T-helper 2 cell treated with Interferon-gamma antibody and Interleukin-4, amounts not matched to agents 5 μg/mL and 100 μg/mL, for 36 hours (primary cell): Measurements from ENCODE around the gene TBC1D8.

Experiments used
- DNase-seq: peaks from one replicate; pipeline ENCODE4 v3.0.0; 2021; ENCODE audit warnings: low spot score
- H3K27ac Mint-ChIP-seq: one replicate; pipeline ENCODE4 v1.8.0; 2021; ENCODE audit warnings: mild to moderate bottlenecking, mixed read lengths
- H3K27me3 Mint-ChIP-seq: one replicate; pipeline ENCODE4 v1.8.0; 2021; ENCODE audit warnings: low read depth, mixed read lengths
- H3K36me3 Mint-ChIP-seq: one replicate; pipeline ENCODE4 v1.8.0; 2021; ENCODE audit warnings: low read depth, mixed read lengths
- H3K4me1 Mint-ChIP-seq: one replicate; pipeline ENCODE4 v1.8.0; 2021; ENCODE audit warnings: low read depth, mixed read lengths
- H3K4me3 Mint-ChIP-seq: one replicate; pipeline ENCODE4 v1.8.0; 2022; ENCODE audit warnings: mild to moderate bottlenecking, moderate library complexity, mixed read lengths
- H3K9me3 Mint-ChIP-seq: one replicate; pipeline ENCODE4 v1.8.0; 2021; ENCODE audit warnings: mixed read lengths

The TBC1D8 gene

DNA sequence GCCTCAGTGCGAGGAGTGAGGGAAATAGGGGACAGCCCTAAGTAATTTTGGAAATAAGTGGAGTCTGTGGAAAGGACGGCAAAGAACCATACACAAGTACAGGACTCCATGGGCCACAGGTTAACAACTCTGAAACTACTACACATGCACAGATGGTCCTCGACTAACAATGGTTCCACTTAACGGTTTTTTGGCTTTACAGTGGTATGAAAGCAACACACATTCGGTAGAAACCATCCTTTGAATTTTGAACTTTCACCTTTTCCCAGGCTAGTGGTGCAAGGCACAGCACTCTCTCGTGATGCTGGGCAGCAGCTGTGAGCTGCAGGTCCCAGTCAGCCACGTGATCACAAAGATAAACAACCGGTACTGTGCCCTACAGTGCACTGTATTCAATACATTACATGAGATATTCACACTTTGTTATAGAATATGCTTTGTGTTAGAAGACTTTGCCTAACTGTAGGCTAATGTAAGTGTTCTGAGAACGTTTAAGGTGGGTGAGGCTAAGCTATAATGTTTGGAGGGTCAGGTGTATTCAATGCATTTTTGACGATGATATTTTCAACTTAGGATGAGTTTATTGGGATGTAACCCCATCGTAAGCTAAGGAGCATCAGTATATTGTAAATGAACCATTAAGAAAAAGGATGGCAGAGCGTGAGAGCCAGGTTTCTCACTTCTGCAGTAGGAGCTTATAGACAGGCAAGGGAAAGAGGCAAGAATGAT lies 44.6 kb downstream of the TBC1D8 start:
- no peak overlapping the region for H3K4me3 Mint-ChIP-seq
- H3K27me3 Mint-ChIP-seq: no peaks in the 10 kb centered on the region
- no peak overlapping the region for H3K27ac Mint-ChIP-seq
- DNase-seq: no peak
- no peaks in the 10 kb centered on the region for H3K36me3 Mint-ChIP-seq
- H3K4me1 Mint-ChIP-seq: no peaks in the 10 kb centered on the region
- H3K9me3 Mint-ChIP-seq: peaks cover 9% of the 10 kb centered on the region

DNA sequence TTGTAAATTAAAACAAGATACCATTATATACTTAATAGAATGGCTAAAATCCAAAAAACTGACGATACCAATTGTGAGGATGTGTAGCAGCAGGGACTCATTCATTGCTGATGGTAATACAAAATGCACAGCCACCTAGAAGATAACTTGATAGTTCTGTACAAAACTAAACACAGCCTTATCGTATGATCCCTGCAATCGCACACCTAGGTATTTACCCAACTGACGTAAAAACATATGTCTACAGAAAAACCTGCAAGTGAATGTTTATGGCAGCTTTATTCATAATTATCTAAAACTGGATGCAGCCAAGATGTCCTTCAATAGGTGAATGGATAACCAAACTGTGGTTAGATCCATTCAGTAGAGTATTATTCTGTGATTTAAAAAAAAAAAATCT lies 45.5 kb downstream of the TBC1D8 start:
- H3K27me3 Mint-ChIP-seq: no peaks in the 10 kb centered on the region
- DNase-seq: no peak

DNA sequence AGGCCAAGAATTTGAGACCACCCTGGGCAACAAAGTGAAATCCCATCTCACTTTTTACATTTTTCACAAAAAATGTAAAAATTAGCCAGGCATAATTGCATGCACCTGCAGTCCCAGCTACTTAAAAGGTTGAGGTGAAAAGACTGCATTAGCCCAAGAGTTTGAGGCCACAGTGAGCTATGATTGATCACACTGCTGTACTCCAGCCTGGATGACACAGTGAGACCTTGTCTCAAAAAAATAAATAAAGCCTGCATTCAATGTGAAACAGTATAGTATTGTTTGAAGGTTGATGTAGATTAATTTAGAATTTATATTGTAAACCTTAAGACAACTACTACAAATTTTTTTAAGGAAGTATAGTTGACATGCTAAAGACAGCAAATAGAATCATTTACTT lies 53.5 kb downstream of the TBC1D8 start:
- Mint-ChIP-seq H3K9me3 (peaks cover 22% of the 10 kb centered on the region), H3K4me1 (no peaks in the 10 kb centered on the region), H3K36me3 (no peaks in the 10 kb centered on the region), H3K27me3 (peaks cover 3% of the 10 kb centered on the region), H3K4me3 (no peak overlapping the region), H3K27ac (no peak overlapping the region)
- DNase-seq: no peak

More for the DNA sequence above, 45.5 kb downstream of the TBC1D8 start:
- Mint-ChIP-seq H3K4me3 (no peak overlapping the region), H3K9me3 (peaks cover 14% of the 10 kb centered on the region), H3K4me1 (no peaks in the 10 kb centered on the region), H3K27ac (no peak overlapping the region), H3K36me3 (no peaks in the 10 kb centered on the region)

DNA sequence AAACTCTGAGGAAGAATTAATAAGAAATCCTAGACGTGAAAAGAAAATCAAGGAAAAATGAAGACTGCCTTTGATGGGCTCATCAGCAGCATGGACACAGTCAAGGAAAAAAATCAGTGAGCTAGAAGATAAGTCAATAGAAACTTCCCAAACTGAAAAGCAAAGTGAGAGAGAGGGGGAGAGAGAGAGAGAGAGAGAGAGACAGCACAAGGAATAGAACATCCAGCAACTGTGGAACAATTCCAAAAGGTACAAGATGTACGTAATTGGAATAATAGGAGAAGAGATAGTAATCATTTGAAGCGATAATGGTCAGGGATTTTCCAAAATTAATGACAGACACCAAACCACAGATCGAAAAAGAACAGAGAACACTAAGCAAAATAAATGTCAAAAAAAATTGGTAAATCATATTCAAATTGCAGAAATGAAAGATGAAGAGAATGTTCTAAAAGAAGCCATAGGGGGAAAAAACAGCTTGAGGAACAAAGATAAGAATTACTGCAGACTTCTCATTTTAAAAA lies 54.5 kb downstream of the TBC1D8 start:
- Mint-ChIP-seq H3K4me3 (no peak overlapping the region), H3K36me3 (no peaks in the 10 kb centered on the region), H3K27ac (no peak overlapping the region), H3K27me3 (peaks cover 3% of the 10 kb centered on the region), H3K4me1 (no peaks in the 10 kb centered on the region), H3K9me3 (peaks cover 17% of the 10 kb centered on the region)
- DNase-seq: no peak

DNA sequence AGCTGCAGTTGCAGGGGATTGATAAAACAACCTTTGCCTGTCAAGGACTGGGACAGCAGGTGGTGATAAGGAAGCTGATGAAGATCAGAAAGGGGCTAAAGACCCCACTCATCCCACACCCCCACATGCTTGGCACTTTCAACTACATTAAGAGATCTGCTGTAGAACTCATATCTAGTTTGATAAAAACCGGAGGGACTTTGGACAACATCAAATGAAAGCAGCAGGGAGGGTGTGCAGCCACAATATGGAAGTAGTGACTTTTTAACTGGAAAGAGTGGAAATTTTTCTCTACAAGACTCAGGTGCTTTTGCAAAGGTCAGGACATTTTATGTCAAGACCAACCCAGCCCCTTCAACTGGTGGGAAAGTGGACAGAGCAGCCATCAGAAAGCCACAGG lies 56.8 kb downstream of the TBC1D8 start:
- no peak overlapping the region for H3K27ac Mint-ChIP-seq
- H3K36me3 Mint-ChIP-seq: no peaks in the 10 kb centered on the region
- no peaks in the 10 kb centered on the region for H3K4me1 Mint-ChIP-seq
- DNase-seq: no peak
- H3K27me3 Mint-ChIP-seq: peaks cover 3% of the 10 kb centered on the region
- H3K9me3 Mint-ChIP-seq: peaks cover 11% of the 10 kb centered on the region
- H3K4me3 Mint-ChIP-seq: no peak overlapping the region

DNA sequence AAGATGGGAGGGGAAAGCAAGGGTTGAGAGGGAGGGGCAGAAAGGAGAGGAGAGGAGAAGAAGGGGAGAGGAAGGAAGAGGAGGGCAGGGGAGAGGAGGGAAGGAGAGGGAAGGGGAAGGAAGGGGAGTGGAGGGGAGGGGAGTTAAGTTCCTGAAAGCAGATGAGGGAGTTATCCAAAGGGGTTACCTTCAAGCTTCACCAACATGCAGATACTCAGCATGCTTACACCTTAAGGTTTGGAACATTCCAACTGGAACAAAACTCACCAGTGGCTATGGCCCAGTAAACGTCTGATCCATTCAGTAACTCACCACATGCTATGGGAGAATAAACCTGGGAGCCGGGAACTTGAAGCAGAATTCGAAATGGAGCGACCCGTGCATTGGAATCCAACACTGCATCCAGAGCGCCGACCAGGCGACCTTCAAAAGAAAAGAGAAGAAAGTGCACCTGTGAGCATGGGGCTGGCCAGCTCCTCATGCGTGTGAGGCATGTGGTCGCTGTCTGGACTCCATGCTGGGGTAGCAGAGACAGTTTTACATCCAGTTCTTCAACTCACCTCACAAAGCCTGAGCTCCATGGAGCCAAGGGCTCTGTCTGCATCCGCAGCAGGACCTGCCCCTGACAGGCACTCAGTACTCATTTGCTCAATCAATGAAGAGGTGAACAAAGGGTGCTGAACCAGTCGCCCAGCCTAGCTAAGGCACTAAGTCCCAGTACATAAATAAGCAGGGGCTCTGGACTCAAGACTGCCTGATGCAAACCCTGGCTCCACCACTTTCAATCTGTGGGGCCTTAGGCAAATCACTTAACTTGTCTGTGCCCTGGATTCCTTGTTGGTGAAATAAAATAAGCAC lies 61.0 kb downstream of the TBC1D8 start:
- Mint-ChIP-seq H3K36me3 (no peaks in the 10 kb centered on the region), H3K4me3 (no peak overlapping the region), H3K9me3 (no peaks in the 10 kb centered on the region), H3K27me3 (no peaks in the 10 kb centered on the region), H3K4me1 (no peaks in the 10 kb centered on the region), H3K27ac (no peak overlapping the region)
- DNase-seq: no peak

DNA sequence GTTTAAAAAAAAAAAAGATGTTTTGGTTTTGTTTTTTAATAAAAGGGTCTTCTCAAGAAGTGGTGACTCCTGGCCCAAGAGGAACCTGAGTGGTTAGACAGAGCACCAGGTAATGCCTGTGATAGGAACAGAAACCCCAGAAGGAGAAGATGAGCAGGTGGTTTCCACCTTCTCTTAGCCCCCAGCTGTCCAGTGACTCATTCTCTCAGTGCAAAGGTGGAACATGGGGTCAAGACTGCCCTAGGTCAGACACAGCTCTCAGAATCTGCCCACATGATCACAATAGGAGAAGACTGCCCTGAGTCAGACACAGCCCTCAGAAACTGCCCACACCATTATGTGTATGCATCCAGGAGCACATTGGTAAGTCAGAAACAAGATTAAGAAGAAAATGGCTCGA lies 61.8 kb downstream of the TBC1D8 start:
- Mint-ChIP-seq H3K9me3 (no peaks in the 10 kb centered on the region), H3K36me3 (no peaks in the 10 kb centered on the region), H3K27me3 (no peaks in the 10 kb centered on the region), H3K4me1 (no peaks in the 10 kb centered on the region), H3K4me3 (no peak overlapping the region), H3K27ac (no peak overlapping the region)
- DNase-seq: no peak

DNA sequence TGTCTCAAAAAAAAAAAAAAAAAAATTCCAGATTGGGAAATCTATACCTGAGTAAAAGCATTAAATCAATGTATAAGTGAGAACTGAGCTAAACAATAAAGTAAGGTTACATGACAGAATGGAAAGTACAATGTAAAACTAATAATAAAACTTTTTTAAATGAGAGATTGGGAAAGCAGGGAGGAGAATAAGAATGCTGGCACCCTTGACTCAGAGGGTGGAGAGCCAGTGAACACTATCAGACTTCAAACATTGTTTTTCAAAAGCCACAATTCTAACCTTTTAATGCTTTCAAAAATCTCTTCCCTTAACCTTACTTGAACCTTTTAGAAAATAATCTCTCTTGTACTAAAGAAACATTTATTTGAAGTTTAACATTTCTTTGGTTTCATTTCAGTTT lies 63.5 kb downstream of the TBC1D8 start:
- H3K36me3 Mint-ChIP-seq: no peaks in the 10 kb centered on the region
- H3K4me1 Mint-ChIP-seq: no peaks in the 10 kb centered on the region
- DNase-seq: no peak
- no peak overlapping the region for H3K4me3 Mint-ChIP-seq
- no peaks in the 10 kb centered on the region for H3K9me3 Mint-ChIP-seq
- no peak overlapping the region for H3K27ac Mint-ChIP-seq
- no peaks in the 10 kb centered on the region for H3K27me3 Mint-ChIP-seq

DNA sequence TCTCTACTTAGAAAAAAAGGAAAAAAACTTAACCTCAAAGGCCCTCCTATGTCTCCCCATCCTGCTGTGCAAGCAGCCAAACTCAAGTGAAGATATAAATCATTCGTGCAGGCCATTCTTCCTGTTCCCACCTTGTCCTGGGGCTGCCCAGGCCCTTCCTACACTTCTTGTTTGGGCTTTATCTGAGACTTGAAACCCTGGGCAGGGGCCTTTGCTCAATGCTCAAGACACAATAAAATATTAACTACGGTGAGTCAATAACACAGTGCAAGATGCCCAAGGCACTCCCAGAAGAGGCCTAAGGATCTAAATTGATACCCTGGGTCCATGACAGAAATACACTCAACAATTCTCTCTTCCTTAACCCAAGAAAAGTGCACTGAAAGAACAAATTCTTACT lies 67.6 kb downstream of the TBC1D8 start:
- Mint-ChIP-seq H3K36me3 (no peaks in the 10 kb centered on the region), H3K27me3 (no peaks in the 10 kb centered on the region), H3K27ac (no peak overlapping the region), H3K9me3 (no peaks in the 10 kb centered on the region), H3K4me1 (no peaks in the 10 kb centered on the region), H3K4me3 (no peak overlapping the region)
- DNase-seq: no peak

DNA sequence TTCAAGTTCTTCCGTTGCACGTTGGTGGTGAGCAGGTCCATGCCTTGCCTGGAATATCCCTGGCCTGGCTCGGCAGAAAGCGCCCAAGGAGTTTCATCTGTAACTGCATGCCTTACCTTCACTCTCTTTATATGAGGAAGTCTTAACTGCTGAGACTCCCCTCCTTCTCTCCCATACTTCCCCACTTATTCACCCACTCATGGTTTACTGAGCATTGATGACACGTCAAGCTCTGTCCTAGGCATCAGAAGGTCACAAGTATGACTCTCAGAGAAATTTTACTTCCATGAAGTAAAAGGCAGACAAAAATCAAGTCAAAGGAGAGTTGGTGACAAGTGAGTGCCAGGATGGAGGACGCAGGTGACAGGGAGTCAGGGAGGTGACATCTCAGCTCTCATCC lies 68.2 kb downstream of the TBC1D8 start:
- Mint-ChIP-seq H3K9me3 (no peaks in the 10 kb centered on the region), H3K36me3 (no peaks in the 10 kb centered on the region), H3K4me3 (no peak overlapping the region), H3K4me1 (no peaks in the 10 kb centered on the region), H3K27ac (no peak overlapping the region), H3K27me3 (no peaks in the 10 kb centered on the region)
- DNase-seq: no peak

DNA sequence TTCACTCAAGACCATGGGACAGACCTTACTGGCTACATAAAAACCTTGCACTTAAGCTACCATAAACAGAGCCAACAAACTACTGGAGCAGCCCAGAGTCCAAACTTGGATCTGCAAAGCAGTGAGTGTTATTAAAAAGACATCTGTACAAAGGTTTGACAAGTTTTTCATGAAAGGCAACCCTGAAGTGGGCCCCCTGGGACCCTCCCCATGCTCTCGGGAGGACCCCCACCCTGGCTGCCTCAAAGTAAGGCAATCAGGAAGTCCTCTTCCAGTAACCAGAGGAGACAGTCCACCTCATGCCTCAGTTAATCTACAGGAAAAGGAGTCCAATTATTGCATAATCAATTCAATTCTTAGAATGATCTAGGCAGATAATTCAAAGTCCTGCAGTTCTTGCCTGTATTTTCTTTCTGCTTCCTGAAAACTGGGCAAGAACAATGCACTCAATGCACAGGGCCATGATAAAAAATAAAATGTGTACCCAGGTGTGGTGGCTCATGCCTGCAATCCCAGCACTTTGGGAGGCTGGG lies 69.7 kb downstream of the TBC1D8 start:
- DNase-seq: no peak
- H3K4me3 Mint-ChIP-seq: no peak overlapping the region
- H3K27me3 Mint-ChIP-seq: peaks cover under 1% of the 10 kb centered on the region
- H3K36me3 Mint-ChIP-seq: no peaks in the 10 kb centered on the region
- H3K4me1 Mint-ChIP-seq: no peaks in the 10 kb centered on the region
- H3K9me3 Mint-ChIP-seq: no peaks in the 10 kb centered on the region
- H3K27ac Mint-ChIP-seq: no peak overlapping the region

DNA sequence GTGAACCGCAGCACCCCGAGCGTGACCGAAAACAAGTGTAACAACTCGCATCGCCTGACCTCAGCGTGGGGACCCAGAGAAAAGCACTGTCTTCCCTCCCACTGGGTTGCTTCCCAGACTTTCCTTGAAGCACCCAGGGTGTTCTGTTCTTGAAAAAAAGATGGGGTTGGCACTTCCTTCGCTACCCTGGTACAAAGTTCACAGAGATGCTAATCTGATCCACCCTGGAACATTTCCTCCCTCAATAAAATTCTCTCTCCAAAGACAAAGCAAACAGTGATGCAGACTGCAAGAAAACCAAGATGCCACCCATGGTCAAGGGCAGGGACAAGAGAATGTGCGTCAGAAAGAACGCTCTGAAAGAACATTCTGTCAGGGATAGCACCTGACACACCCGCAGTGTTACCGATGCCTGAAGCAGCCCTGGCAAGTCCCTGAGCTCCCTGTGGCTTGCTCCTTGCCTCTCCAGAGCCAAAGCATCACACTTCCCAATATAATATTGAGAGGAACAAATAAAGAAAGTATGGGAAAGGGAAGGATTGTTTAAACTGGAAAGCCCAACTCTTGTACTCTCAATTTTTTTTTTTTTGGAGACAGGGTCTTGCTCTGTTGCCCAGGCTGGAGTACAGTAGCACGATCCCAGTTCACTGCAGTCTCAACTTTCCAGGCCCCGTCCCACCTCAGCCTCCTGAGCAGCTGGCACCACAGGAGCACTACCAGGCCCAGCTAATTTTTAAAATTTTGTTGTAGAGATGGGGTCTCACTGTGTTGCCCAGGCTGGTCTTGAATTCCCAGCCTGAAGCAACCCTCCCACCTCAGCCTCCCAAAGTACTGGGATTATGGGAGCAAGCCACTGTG lies 70.7 kb downstream of the TBC1D8 start:
- H3K27me3 Mint-ChIP-seq: peaks cover 2% of the 10 kb centered on the region
- DNase-seq: no peak
- no peak overlapping the region for H3K27ac Mint-ChIP-seq
- no peaks in the 10 kb centered on the region for H3K4me1 Mint-ChIP-seq
- H3K36me3 Mint-ChIP-seq: no peaks in the 10 kb centered on the region
- H3K4me3 Mint-ChIP-seq: no peak overlapping the region
- H3K9me3 Mint-ChIP-seq: no peaks in the 10 kb centered on the region

DNA sequence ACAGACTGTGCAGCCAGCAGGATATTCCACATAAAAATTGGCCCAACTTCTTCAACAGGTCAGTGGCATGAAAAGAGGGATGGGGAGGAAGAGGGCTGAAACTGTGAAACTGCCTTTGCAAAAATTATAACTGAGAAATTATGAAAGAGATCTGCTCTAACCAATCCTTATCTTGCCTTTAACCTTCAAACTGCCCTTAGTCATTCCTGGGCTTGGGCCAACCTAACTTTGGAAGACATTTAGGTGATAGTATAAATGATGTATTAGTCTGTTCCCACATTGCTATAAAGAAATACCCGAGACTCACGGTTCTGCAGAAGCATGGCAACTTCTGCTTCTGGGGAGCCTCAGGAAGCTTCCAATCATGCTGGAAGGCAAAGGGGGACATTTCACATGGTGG lies 74.6 kb downstream of the TBC1D8 start:
- Mint-ChIP-seq H3K4me3 (no peak overlapping the region), H3K36me3 (no peaks in the 10 kb centered on the region), H3K4me1 (no peaks in the 10 kb centered on the region), H3K27ac (no peak overlapping the region), H3K27me3 (peaks cover 2% of the 10 kb centered on the region), H3K9me3 (no peaks in the 10 kb centered on the region)
- no peak for DNase-seq
